HG03103 (cell line): Measurements from ENCODE around the gene CDC37L1.

ENCODE experiments used
- ATAC-seq: cut with Tn5 transposase; IDR thresholded peaks from one replicate; pipeline ENCODE4 v1.9.1; 2021; ENCODE audit warnings: low read depth; ENCODE audit not compliant: unreplicated experiment

The CDC37L1 gene

DNA sequence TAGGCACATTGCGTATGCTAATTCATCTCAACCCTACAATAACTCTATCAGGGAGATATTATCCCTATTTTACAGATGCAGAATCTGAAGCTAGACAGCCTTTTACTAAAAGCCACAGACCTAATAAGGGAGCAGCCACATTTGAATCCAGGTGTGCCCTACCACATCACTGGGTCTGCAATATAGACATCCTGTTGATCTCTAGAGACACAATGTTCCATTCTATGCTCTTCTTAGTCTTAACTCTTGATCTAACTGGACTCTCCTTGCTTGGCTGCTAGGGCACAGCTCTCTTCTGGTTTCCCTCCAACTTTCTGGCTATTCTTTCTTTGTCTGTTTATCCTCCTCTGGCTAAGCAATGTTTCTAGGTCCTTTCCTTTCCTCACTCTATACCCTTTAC, 11.7 kb upstream of the CDC37L1 start:
- ATAC-seq = no peak

DNA sequence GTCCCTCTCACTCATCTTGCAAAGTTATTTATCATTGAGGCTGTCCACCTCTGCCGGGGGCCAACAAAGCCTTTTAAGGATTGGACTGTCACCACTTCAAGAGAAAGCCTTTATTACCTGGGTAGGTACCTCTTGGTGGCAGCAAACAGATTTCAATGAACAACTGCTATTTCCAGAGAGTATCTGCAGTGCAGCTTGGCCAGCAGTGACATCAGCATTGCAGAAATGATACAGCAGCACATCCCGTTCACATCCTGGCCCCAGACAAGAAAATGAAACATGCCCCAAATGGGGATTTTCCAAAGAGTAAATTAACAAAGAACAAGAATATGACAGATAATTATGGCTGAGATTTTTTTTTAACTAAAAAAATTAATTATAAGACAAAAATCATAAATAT, 10.8 kb upstream of the CDC37L1 start:
- ATAC-seq = no peak

DNA sequence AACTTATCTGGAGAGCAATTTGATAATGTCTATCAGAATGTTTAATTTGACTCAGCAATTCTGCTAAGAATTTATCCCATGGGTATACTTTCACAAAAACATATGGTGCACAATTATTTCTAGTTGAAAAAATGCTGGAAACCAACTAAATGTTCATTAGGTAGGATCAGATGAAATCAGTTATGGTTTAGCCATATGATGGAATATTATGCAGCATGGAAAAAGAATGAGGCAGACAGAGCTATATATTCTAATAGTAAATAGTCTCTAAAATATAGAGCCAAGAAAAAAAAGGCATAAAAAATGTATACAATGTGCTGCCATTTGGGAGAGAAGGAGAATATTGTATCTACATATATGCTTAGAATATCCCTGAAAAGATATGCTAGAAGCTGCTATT, 9.5 kb upstream of the CDC37L1 start:
- ATAC-seq = no peak

DNA sequence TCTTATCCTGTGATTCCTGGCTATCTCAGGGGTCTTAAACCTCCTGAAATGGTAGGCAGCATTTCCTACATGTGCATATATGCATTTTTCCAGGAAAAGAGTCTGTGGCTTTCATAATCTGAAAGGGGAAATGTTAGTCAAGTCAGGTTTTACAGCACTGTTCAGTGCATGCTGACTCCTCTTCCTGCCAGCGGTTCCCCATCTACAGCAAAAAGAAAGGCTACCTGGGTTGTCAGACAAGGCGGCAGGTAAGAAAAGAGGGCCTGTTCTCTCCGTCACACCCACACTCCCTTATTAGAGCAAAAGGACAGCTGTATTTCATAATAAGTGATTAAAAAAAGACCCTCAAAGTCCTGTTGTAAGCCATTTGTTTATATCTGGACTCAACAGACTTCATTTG, 8.8 kb upstream of the CDC37L1 start:
- ATAC-seq = no peak

DNA sequence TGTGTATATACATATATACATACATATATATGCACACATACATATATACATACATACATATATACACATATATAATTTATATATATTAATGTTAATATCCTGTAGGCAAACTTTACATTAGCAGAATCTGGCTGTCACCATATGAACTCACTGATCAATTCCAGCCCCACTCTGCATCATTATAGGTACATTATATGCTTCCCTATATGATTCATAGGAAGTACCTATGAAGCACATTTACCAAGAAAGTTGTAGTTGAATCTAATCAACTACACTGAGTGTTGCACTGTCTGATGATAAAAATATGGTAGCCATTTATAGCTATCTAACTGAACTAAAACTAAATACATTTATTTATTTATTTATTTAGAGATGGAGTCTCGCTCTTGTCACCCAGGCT, 7.6 kb upstream of the CDC37L1 start:
- no peak for ATAC-seq

DNA sequence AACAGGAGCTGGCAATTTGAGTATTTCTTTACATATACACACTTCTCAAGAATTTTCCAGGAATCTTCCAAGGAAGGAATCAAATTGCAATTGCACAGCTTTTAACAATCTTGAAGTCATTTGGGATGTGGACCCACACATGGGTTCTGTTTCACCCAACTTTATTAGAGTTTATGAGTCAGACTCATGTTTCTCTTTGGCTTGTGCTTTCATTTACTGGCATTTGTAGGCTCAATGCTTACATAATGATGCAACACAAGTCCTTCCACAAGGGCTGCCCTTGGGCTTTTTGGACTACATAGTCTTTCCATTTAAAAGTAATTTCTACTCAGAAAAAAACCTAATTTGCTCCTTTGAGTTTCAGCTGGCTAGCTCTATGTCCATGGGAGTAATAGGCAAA, 4.6 kb upstream of the CDC37L1 start:
- ATAC-seq = no peak

DNA sequence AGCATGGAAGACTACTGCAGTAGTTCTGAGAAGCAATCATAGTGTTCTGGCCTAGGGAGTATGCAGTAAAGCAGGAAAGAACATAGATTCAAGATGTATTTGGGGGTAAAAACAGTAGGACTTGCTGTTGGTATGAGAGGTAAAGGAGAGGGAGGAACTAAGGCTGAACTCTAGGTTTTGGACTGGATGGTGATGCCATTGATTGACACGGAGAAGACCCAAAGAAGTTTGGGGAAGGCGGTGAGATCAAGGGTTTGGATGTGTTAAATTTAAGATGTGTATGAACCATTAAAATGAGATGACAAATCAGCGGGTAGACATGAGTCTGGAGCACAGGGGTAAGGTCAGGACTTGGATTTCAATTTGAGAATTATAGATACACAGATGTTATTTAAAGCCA, 2.0 kb upstream of the CDC37L1 start:
- ATAC-seq = no peak

DNA sequence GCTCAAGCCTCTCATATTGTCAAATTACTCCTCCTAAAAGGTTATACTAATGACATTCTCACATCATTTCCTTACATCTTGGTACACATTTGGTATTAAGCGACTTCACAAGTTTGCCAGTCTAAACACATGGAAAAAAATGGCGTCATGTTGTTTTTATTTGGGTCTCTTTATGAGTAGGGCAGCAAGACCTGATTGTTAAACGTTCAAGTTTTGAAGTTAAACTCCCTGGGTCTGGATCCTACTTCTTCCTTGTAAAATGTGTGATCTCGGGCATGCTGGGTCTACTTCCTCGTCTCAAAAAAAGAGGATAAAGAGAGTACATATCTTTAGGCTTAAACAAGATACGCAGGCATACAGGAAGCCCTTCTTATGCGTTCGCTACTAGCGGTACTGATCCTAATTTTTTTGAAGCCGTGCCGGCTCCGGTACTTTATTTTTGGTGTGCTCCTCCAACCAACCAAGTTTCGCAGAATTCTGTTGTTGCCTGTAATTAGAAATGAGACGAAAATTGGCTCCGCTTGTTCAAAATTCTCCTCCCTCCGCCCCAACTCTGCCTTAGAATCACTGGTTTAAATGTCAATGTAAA, 596 bp upstream of the CDC37L1 start:
- ATAC-seq = no peak

DNA sequence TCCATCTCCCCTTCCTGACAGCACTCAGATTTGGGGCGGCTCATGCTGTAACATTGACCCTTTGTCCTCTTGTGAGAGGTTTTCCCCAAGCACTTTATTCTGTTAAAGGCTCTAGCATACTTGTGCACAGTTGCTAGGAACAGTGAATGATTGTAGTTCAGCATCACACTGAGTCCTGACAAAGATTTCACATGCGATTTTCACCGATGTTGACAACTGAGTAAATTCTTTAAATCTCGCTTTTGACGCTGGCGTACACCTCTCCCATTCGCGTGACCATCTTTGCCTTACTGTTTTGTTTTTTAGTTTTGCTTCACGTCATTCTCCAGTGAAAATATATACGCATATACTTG, 780 bp downstream of the CDC37L1 start:
- ATAC-seq = no peak

DNA sequence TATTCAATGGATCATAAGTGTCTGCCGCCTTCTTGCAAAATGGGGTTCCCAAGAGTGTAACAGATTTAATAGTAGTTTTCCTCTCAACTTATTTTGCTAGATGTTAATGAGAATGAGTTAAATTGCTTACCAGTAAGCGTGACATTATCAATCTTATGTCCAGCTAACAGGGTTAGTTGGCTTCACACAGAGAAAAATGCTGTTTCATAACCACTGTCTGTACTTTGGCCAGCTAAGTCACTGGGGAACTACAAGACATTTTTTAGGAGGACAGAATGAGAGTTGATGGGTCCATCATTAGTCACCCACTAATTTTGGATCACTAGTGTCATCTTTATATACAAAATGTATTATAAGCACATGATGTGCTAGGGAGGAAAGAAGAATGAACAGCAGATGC, 1.4 kb downstream of the CDC37L1 start:
- ATAC-seq = no peak

DNA sequence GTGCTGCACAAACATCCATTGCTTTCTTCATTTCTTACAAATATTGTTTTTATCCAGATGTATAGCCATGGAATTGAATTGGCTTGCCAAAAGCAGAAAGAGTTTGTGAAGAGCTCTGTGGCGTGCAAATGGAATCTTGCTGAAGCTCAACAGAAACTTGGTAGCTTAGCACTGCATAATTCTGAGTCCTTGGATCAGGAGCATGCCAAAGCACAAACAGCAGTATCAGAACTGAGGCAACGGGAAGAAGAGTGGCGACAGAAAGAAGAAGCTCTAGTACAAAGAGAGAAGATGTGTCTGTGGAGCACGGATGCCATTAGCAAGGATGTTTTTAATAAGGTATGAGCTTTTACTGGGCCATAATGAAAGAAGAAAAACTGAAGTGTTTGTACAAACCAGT, 5.5 kb downstream of the CDC37L1 start:
- ATAC-seq = no peak

DNA sequence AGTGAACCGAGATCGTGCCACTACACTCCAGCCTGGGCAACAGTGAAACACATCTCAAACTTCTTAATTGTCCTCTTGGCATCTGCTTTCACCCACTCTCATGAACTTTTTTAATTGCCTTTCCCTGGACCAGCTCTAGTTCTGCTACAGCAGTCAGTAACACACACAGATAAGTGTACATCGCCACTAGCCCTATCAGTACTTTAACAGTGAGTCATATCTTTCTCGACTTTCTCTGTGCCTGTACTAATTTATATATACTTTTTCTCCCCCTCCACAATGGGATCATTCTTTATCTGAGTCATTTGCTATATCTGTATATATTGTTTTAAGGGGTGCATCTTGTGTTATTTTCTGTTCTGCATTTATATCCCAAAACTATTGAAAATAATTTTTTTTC, 6.7 kb downstream of the CDC37L1 start:
- no peak for ATAC-seq

DNA sequence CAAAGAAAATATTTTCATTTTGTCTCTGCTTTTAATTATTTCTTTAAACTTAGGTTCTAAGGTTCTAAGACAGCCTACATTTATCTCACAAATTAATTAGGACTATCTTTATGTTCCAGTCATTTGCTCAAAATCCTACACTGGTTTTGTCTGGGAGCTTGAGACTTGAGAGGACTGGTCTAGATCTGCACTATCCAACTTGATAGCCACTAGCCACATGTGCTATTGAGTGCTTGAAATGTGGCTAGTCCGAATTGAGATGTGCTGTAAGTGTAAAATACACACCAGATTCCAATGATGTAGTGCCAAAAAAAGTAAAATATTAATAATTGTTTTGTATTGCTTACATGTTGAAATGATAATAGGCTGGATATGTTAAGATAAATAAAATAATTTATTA, 7.2 kb downstream of the CDC37L1 start:
- no peak for ATAC-seq

DNA sequence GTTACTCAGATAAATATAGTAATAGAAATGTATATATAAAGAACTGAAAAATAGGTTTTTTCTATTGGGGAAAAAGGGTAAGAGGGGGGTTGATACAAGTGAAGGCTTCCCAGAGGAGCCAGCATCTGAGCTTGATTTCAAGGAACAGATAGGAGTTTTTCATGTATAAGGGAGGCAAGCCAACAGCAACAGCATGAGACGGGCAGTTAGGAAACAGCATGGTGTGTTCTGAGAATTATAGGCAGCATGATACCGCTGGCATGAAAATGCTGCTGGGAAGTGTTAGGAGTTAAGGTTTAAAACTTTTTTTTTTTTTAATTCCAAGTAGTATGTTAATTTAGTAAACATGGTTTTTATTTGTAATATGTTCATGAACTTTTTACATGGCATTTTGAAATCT, 9.7 kb downstream of the CDC37L1 start:
- no peak for ATAC-seq

DNA sequence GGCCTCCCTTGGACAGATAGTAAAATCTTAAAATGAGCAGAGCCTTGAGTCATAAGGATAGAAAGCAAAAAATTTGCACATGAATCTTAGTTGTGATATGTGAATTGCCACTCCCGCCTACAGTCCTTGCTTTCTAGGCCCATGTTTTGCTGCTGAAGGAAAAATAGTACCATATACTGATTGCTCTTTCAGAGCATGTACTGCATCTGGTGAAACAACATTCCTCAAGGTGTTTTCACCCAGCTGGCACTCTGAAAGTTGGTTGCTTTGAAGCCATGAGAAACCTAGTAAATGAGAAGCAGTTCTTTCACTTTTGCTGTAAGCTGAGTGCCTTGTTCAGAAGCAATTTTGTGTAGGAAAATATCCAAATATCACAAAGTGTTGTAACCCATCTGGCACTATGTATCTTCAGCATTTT, 10.3 kb downstream of the CDC37L1 start:
- peak; percentile 53 for ATAC-seq

DNA sequence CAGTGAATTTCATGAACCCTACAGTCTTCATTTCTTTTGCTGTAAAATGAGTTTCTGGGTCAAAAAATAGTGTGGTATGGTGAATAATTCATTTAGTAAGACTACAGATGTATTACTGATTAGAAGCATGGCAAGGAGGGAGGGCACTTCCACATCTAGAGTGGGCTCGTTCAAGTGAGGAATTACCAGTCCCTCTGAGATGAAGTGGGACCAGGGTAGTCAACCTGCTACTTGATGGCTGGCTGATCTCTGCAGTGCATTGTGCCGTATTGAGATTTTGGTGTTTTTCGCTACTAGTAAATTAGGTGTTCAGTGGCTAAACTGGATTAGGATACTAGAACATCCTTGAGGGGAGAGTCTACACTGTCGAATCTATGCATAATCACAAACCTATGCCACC, 10.8 kb downstream of the CDC37L1 start:
- ATAC-seq = peak; percentile 52

DNA sequence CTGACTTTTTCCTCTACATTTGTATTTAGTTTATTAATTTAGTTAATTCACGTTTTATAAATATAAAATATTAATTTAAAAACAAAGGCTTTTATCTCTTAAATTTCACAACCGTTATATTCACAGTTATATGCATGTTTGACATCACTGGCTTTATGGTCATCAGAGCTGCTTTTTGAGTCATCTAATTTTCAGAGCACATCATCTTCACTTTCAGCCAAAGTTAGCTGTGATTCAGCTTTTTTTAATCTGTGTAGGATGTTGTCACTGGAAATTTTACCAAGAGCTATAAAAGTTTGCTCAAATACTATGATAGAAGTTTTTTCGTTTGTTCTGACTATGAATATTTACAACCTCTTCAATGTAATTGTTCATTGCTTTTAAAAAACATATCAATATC, 12.4 kb downstream of the CDC37L1 start:
- no peak for ATAC-seq

DNA sequence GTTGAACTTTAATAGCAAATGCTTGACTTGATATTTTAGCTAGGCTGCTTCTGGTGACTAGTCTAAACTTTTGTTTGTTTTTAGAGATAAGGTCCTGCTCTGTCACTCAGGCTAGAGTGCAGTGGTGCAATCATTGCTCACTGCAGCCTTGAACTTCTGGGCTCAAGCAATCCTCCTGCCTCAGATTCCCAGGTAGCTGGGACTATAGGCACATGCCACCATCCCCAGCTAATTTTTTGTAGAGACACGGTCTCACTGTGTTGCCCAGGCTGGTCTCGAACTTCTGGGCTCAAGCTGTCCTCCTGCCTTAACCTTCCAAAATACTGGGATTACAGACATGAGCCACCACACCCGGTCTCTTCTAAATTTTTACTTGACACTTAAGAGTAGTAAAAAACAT, 20.7 kb downstream of the CDC37L1 start:
- ATAC-seq = no peak

DNA sequence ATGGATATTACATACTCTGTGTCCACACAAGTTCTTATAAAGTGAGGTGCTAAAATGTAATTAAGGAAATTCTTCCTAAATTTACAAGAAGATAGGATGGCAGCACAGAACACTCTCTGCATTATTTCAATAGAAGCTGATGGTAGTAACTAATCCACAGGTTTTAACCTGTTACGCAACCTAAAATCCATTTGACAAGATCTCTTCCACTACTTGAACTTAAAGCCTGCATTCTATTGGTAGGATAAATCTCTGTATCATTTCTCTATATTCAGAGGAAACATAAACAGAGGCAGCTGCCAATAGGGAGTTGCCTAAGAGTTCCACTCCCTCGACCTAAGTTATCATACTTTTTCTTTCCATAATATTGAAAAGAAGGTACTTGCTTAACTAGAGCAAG, 21.6 kb downstream of the CDC37L1 start:
- ATAC-seq = no peak

DNA sequence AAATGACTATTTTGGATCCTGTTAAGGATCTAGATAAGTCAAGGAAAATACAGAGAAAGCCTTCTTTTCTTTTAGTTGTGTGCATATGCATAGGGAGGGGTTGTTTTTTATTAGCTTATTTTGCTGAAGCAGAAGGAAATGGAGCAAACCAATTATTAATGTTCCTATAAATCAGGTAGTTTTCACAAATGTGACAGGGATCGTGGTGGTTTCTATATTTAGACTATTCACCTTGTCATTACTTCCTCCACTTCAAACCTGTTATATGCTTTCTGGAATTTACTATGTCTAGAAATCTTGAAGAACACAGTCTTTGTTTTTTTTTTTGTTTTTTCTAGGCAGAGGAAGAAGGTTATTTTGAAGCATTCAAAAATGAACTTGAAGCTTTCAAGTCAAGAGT, 22.2 kb downstream of the CDC37L1 start:
- ATAC-seq = no peak

DNA sequence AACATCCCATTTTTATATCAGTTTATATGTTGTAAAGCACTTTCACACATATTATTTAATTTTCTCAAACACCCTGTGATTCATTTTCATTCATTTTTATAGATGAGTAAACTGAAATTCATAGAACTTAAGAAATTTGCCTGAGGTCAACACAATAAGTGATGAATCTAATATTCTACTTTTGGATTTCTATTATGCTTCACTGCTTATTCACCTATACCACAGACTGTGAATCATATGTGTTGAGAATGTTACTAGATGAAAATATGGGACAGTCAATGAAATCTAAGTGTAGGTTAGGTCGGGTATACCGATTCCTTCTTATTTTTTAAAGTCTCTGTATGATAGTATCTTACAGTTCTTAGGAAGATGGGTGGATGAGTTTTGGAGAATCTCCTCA, 24.8 kb downstream of the CDC37L1 start:
- ATAC-seq = no peak

DNA sequence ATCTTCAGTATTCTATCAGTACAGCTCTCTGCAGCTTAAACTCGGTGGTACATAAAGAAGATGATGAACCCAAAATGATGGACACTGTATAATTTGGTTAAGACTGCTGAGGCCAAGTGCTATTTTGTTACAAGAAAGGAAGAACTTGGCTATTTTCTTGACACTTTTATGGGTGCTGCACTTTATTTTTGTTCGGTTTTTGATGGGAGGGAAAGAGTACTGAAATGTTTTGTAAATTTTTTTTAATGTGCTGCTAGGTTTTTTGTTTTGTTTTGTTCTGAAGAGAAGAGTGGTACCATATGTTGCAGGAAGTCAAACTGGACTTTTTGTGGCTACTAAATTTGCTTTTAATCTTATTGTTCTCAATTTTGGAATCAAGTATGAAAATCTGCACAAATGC, 26.7 kb downstream of the CDC37L1 start:
- no peak for ATAC-seq

DNA sequence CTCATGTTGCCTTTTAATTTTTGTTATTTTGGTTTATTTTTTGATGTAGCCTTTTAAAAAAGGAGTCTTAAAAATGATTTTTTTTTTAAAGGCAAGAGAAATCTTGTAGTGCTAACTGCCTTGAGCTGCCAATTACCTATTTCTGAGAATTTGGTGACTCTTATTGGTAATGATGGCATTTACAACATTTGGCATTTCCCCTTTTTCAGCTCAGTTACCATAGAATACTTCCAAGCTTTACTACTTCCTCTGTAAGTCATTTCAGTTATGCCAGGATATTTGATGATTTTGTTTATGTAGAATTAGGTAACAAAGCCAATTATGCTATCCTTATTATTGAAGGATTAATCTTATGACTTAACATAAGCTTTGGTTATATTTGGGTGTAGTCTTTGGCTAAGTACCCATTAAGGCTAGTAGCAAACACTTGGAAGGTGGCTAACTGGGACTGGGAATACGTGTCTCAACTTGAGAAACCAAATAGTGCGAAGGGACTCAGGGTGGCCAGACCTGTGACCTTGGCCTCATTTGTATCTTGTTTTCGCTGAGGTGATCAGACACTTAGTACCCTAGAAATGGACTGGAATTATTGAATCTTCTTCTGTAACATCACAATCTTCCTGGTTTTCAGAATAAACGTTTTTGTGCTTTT, 27.7 kb downstream of the CDC37L1 start:
- no peak for ATAC-seq
